SK-N-MC (cell line): ENCODE data around the gene SETD3.

Experiments
- DNase-seq: peaks from one replicate; pipeline ENCODE4 v3.0.0-alpha.2; 2011; ENCODE audit warnings: low read depth, low spot score
- H3K27ac ChIP-seq: fragments of 200-600 bp; sonication (generic); 2 replicates; pipeline ENCODE4 v1.5.1; 2016; ENCODE audit warnings: mixed run types
- H3K36me3 ChIP-seq: fragments of 200-600 bp; sonication (generic); 2 replicates; pipeline ENCODE4 v1.6.1; 2017; ENCODE audit warnings: antibody characterized with exemption, low read length, mixed read lengths; ENCODE audit not compliant: insufficient read depth
- H3K4me3 ChIP-seq: fragments of 200-600 bp; sonication (generic); 2 replicates; pipeline ENCODE4 v1.5.1; 2016
- H3K9ac ChIP-seq: fragments of 200-600 bp; sonication (generic); 2 replicates; pipeline ENCODE4 v1.8.0; 2017; ENCODE audit warnings: mixed run types, mixed read lengths; ENCODE audit not compliant: insufficient read length
- H3K9me3 ChIP-seq: fragments of 200-600 bp; sonication (generic); 2 replicates; pipeline ENCODE4 v1.6.1; 2017; ENCODE audit warnings: low read depth, mild to moderate bottlenecking, antibody characterized with exemption, low read length, moderate library complexity, mixed read lengths
- EZH2 ChIP-seq: fragments of 200-600 bp; sonication (generic); IDR thresholded peaks from one replicate; pipeline ENCODE4 v1.6.1; 2017; ENCODE audit warnings: antibody characterized with exemption
- FOXP2 ChIP-seq: optimal IDR thresholded peaks from 2 replicates; pipeline ENCODE3; 2011; ENCODE audit warnings: mild to moderate bottlenecking, moderate library complexity; ENCODE audit not compliant: insufficient read depth; ENCODE audit errors: extremely low read length, control extremely low read depth
- POLR2AphosphoS5 ChIP-seq: IDR thresholded peaks from 2 replicates; pipeline ENCODE4 v1.6.1; 2012; ENCODE audit warnings: mild to moderate bottlenecking, low read depth, low read length, borderline replicate concordance

The SETD3 gene

DNA sequence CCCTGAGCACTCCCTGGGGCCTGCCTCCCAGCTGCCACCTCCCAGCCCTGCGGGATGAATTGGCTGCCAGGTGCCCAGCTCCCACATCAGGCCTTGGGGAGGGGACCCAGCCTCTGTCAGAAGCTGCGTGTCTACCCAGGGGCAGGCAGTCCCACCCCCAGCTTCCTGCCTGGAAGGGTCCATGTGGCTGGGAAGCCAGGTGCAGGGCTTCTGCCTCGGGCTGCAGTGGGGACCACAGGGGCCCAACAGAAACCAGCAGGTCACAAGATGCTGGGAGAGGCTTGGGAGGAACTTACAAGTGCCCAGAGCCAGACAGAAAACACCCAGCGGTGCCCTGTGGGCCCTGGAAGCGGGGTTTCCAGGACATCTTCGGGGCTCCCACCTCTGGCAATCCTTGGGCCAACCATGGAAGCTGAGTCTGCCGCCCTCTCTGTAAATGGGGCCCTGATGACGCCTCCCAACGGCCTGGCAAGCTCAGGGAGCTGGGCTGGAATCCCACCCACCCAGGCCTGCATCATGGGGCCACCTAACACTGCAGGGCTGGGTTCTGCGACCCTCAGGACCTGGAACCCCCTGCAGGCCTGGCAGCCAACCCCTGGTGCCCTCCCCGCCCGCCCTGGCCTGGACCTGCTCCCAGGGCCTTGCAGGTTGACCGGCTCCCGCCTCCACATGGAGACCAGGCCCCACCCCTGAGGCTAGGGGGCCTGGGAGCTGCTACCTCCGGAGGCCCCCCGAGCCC lies 37.2 kb upstream of the SETD3 start:
- no peaks in the 10 kb centered on the region for H3K9me3 ChIP-seq
- DNase-seq: no peak
- no peak overlapping the region for H3K27ac ChIP-seq
- no peak overlapping the region for H3K4me3 ChIP-seq
- no peak for TF ChIP-seq POLR2AphosphoS5
- no peak for TF ChIP-seq FOXP2
- no peak for TF ChIP-seq EZH2
- peaks cover 15% of the 10 kb centered on the region; the same call in 1 of the 2 replicates for H3K36me3 ChIP-seq
- H3K9ac ChIP-seq: no peak overlapping the region

DNA sequence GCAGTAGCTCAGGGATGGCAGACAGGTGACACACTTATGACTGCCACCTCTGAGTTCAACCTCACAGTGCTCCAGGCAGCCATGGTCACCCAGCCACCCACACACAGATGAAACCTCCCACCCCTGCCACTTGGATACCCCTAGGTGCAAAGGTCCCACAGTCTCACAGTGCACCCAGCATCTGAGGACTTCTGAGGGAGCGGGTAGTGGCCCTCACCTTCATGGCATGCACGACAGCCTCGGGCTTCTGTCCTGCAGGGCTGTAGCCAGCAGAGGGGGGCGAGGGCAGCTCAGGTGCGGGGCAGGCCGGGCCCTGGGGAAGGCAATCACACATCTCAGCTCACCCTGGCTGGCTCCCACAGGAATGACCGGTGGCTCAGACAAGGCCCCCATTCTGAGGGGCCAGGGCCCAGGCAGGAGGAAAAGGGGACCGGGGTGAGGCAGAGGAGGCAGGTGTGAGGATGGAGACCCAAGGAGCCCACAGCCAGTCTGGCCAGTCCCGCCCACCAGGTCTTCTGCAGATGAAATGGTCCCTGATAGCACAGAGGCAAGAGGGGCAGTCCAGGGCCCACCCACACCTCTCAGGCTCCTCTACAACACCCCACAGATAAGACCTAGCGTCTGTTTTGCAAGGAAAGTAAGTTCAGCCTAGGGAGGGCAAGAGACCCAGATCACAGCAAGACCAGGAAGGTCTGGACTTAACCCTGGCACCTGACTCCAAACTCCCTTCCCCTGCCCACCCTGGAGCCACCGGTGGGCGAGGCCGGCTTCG lies 36.4 kb upstream of the SETD3 start:
- H3K36me3 ChIP-seq: peaks cover 17% of the 10 kb centered on the region; the same call in 1 of the 2 replicates
- no peak overlapping the region for H3K4me3 ChIP-seq
- H3K9me3 ChIP-seq: no peaks in the 10 kb centered on the region
- DNase-seq: no peak
- H3K9ac ChIP-seq: no peak overlapping the region
- no peak overlapping the region for H3K27ac ChIP-seq
- TF ChIP-seq EZH2 (no peak), POLR2AphosphoS5 (no peak), FOXP2 (no peak)

DNA sequence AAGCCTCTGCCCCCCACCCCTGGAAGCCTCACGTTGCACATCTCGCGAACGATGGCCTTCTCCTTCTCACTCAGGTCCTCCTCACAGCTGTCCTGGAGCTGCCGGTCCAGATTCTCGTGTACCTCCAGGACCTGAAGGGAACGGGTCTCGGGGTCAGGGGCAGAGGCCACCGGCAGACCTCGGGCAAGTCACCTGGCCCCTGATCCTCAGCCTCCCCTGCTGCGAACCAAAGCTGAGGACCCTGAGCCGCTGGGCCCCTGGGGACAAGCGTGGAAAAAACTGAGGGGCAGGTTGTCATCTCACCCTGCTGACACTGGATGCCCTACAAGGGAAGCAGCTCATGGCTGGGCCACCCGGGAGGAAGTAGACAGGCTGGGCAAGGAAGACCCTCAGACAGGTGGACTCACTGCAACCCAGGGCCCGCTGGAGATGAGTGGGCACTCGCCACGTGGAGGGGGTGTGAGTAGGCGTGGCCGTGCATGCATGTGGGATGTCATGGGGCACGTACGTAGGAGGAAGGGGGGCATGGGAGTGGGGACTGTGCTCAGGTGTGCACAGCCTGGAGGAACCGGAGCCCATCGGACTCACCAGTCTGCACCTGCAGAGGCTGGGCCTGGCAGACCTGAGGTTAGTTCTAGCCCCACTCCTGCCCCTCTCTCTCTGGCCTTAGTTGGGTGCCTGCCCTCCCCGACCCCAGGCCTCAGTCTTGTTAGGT lies 35.7 kb upstream of the SETD3 start:
- Histone ChIP-seq H3K4me3 (no peak overlapping the region), H3K36me3 (peaks cover 17% of the 10 kb centered on the region; the same call in 1 of the 2 replicates), H3K9me3 (no peaks in the 10 kb centered on the region), H3K27ac (no peak overlapping the region), H3K9ac (no peak overlapping the region)
- no peak for DNase-seq
- TF ChIP-seq FOXP2 (no peak), POLR2AphosphoS5 (no peak), EZH2 (no peak)

DNA sequence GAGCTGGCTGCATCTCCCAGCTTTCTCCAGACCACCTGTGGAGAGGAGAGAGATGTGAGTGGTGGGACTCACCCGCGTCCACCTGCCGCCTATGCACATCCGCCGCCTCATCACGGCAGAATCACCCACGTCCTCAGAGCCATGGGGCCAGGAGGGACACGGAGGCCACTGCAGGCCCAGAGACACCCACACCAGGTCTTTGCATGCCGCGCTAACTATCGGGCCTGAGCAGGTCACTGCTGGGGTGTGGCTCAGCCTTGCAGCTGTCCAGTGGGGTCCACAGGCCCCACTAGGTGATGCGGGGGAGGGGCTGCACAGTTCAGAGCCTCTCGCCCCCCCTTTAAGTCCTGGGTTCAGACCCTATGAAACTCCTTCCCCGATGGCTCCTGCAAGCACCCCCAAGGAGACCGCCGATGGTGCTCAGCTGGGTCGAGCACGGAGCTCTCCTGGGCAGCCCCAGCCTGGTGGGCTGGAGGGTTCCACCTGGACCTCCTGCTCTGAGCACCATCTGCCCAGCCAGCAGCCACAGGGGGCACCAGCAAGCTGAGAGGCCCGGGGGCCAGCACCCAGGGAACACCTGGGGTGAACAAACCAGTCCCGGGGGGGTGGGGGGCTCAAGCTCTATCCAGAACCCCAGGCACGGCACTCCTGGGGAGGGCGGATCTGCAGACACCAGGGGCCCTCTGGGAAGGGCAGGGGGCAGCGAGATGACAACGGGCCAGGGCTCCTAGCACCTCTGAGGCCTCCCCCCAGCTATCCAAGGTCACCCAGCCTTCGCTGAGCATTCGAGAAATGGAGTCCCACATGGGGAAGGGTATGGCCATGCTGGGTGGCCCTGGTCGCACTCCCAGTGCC lies 34.9 kb upstream of the SETD3 start:
- no peak overlapping the region for H3K27ac ChIP-seq
- no peak overlapping the region for H3K9ac ChIP-seq
- no peak for DNase-seq
- H3K36me3 ChIP-seq: peaks cover 17% of the 10 kb centered on the region; the same call in 1 of the 2 replicates
- no peaks in the 10 kb centered on the region for H3K9me3 ChIP-seq
- H3K4me3 ChIP-seq: no peak overlapping the region
- TF ChIP-seq EZH2 (no peak), POLR2AphosphoS5 (no peak), FOXP2 (no peak)

DNA sequence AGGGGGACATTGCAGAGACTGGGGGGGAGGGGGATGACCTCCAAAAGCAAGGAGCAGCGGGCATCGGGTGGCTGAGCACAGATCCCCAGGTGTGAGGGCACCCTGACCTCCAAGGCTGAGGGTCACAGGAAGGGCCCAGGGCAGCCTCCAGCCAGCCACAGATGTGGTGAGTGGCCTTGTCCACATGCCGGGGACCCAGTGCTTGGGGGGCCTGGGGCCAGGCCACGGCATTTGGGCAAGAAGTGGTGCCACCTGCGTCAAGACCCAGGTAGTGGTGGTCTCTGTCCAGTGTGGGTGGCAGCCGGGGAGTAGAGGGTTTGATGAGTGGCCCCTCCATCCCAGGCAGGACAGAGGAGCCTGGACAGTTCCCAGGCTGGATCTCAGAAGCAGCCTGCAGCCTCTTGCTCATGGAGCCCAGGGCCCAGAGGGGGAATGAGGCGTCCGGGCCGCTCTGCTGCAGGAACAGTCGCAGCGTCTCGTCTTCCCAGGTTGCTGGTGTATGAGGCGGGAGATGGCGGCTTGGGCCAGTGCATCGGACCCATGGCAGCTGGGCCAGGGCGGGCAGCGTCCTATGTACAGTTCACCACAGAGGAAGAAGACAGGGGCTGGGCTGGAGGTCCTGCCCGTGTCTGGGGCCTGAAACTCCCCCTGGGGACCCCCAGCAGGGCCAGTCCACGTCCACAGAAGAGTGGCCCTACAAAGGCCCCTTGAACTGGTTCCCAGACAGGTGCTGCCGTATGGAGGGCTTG lies 34.1 kb upstream of the SETD3 start:
- DNase-seq: no peak
- Histone ChIP-seq H3K36me3 (peaks cover 18% of the 10 kb centered on the region; the same call in 1 of the 2 replicates), H3K9ac (no peak overlapping the region)

DNA sequence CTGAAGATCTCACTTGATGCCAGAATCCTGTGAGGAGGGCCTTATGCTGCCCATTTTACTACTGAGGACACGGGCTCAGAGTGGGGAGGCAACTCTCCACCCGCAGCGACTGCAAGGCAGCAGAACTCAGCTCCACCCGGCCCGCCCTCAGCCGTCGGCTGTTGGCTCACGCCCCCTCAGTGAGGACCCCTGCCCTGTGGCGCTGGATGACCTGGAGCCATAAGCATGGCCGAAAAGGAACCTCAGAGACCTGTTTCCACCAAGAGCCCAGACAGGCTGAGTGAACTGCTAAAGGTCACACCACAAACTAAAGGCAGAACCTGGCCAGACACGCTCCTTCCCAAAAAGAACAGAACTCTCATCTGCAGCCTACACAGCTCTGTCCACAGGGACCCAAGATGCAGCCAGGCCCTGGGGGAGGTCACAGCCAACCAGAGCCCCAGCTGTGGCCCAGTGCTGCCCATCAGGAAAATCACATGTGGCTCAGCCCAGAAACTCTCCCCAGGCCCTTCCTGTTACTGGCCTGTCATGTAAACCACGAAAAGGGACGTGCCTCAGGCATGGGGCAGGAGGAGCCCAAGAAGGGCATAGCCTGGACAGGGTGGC lies 33.4 kb upstream of the SETD3 start:
- Histone ChIP-seq H3K9me3 (no peaks in the 10 kb centered on the region), H3K4me3 (no peak overlapping the region), H3K9ac (no peak overlapping the region), H3K36me3 (peaks cover 23% of the 10 kb centered on the region; the same call in 1 of the 2 replicates), H3K27ac (no peak overlapping the region)
- DNase-seq: no peak
- TF ChIP-seq POLR2AphosphoS5 (no peak), EZH2 (no peak), FOXP2 (no peak)

More for the DNA sequence above, 34.1 kb upstream of the SETD3 start:
- Histone ChIP-seq H3K27ac (no peak overlapping the region), H3K9me3 (no peaks in the 10 kb centered on the region), H3K4me3 (no peak overlapping the region)
- TF ChIP-seq EZH2 (no peak), POLR2AphosphoS5 (no peak), FOXP2 (no peak)
